Neural progenitor cell (in vitro differentiated cells): ENCODE data around the gene ZNF598. TPM values are rescaled to one million over a fixed set of nuclear protein-coding genes. Genes with fewer than 3 reads are reported as not detected.

Experiments
- DNase-seq: peaks from one replicate; pipeline ENCODE4 v3.0.0-alpha.2; 2016; ENCODE audit warnings: low spot score
- H2AFZ ChIP-seq: fragments of 200-600 bp; sonication (generic); replicated peaks from 2 replicates; pipeline ENCODE4 v1.6.1; 2016; ENCODE audit warnings: antibody characterized with exemption
- H3F3A ChIP-seq: fragments of 200-600 bp; sonication (generic); 2 replicates; pipeline ENCODE4 v1.6.1; 2016; ENCODE audit warnings: antibody characterized with exemption, low read depth
- H3K27ac ChIP-seq: fragments of 200-600 bp; sonication (generic); 2 replicates; pipeline ENCODE4 v1.5.1; 2016; ENCODE audit warnings: mild to moderate bottlenecking
- H3K27me3 ChIP-seq: fragments of 200-600 bp; sonication (generic); 2 replicates; pipeline ENCODE4 v1.6.1; 2016; ENCODE audit warnings: mild to moderate bottlenecking, moderate library complexity
- H3K36me3 ChIP-seq: fragments of 200-600 bp; sonication (generic); 2 replicates; pipeline ENCODE4 v1.5.1; 2016
- H3K4me1 ChIP-seq: fragments of 200-600 bp; sonication (generic); 2 replicates; pipeline ENCODE4 v1.6.1; 2016; ENCODE audit warnings: mixed run types
- H3K4me2 ChIP-seq: fragments of 200-600 bp; sonication (generic); 2 replicates; pipeline ENCODE4 v1.6.1; 2016
- H3K4me3 ChIP-seq: fragments of 200-600 bp; sonication (generic); 2 replicates; pipeline ENCODE4 v1.5.1; 2016
- H3K79me2 ChIP-seq: fragments of 200-600 bp; sonication (generic); 2 replicates; pipeline ENCODE4 v1.6.1; 2016; ENCODE audit warnings: low read depth
- H3K9ac ChIP-seq: fragments of 200-600 bp; sonication (generic); 2 replicates; pipeline ENCODE4 v1.6.1; 2016
- H3K9me3 ChIP-seq: fragments of 200-600 bp; sonication (generic); 2 replicates; pipeline ENCODE4 v1.5.1; 2016; ENCODE audit warnings: low read depth
- H4K20me1 ChIP-seq: fragments of 200-600 bp; sonication (generic); 2 replicates; pipeline ENCODE4 v1.6.1; 2016; ENCODE audit warnings: low read depth
- H3K27ac Mint-ChIP-seq: 3 replicates; pipeline ENCODE4 v1.8.0; 2021; ENCODE audit warnings: mixed read lengths
- H3K27me3 Mint-ChIP-seq: 2 replicates; pipeline ENCODE4 v1.8.0; 2022; ENCODE audit warnings: low read depth, mild to moderate bottlenecking, inconsistent platforms, moderate library complexity, mixed read lengths; ENCODE audit not compliant: insufficient read depth
- H3K36me3 Mint-ChIP-seq: 3 replicates; pipeline ENCODE4 v1.8.0; 2021; ENCODE audit warnings: mixed read lengths
- H3K4me1 Mint-ChIP-seq: 3 replicates; pipeline ENCODE4 v1.8.0; 2021; ENCODE audit warnings: mixed read lengths
- H3K4me3 Mint-ChIP-seq: 3 replicates; pipeline ENCODE4 v1.8.0; 2021; ENCODE audit warnings: mild to moderate bottlenecking, moderate library complexity, mixed read lengths
- H3K9me3 Mint-ChIP-seq: 3 replicates; pipeline ENCODE4 v1.8.0; 2020; ENCODE audit warnings: mixed read lengths
- CTCF ChIP-seq: fragments of 200-600 bp; sonication (generic); IDR thresholded peaks from 2 replicates; pipeline ENCODE4 v1.5.1; 2017; ENCODE audit warnings: antibody characterized with exemption, mild to moderate bottlenecking
- EZH2 ChIP-seq: fragments of 200-600 bp; sonication (generic); IDR thresholded peaks from 2 replicates; pipeline ENCODE4 v1.6.1; 2017; ENCODE audit warnings: antibody characterized with exemption, mild to moderate bottlenecking, moderate library complexity
- EZH2phosphoT487 ChIP-seq: fragments of 200-600 bp; sonication (generic); IDR thresholded peaks from 2 replicates; pipeline ENCODE4 v1.6.1; 2017; ENCODE audit warnings: antibody characterized with exemption
- total RNA-seq: library from RNA; depleted of rRNA; stranded (reverse); fragments of >200 nt; gene quantifications from 2 replicates; pipeline ENCODE4 v1.2.3, GENCODE V29; 2015; ENCODE audit warnings: low replicate concordance

Gene ZNF598
- total RNA-seq, 1 donor from 2014 or later = 12.7 TPM

GRCh38 chr16:1973461-1974156, 36.0 kb downstream of the ZNF598 start:
- H3K4me2 ChIP-seq = no peak overlapping the region
- peaks cover 27% of the 10 kb centered on the region for H4K20me1 ChIP-seq
- no peak overlapping the region for H3K27ac ChIP-seq
- no peak overlapping the region for H3K9ac ChIP-seq
- Mint-ChIP-seq H3K27me3 (peaks cover 4% of the 10 kb centered on the region), H3K27ac (no peak overlapping the region), H3K36me3 (peaks cover 3% of the 10 kb centered on the region), H3K4me3 (peak overlapping the region; percentile 95), H3K4me1 (peaks cover 18% of the 10 kb centered on the region), H3K9me3 (no peaks in the 10 kb centered on the region)
- no peak for DNase-seq
- peaks cover 9% of the 10 kb centered on the region for H3K27me3 ChIP-seq
- no peaks in the 10 kb centered on the region for H3K36me3 ChIP-seq
- peaks cover 4% of the 10 kb centered on the region for H3F3A ChIP-seq
- H3K9me3 ChIP-seq = no peaks in the 10 kb centered on the region
- no peak for TF ChIP-seq EZH2phosphoT487
- TF ChIP-seq EZH2 = no peak
- TF ChIP-seq CTCF = no peak
- H3K4me1 ChIP-seq = peaks cover 4% of the 10 kb centered on the region
- no peak overlapping the region for H3K4me3 ChIP-seq
- no peak overlapping the region for H2AFZ ChIP-seq
- H3K79me2 ChIP-seq = peaks cover 25% of the 10 kb centered on the region

DNA sequence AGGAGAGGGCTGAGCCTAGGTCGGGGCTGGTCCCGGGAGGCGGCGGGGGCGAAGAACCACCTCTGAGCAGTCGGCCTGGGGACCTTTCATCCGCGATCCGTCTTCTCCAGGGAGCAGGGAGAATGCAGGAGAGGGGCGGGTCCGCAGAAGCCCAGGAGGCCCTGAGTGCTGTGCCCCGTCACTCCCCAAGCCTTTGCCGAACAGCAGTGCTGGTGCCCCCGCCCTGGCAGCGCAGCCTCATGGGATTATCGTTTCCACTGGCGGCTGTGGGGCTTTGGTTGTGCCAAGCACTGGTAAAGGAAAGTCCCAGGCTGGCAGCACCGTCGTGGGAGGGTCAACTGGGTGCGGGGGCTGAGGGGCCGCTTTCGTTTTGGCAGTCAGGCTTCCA, 37.1 kb downstream of the ZNF598 start:
- Histone ChIP-seq H3K27me3 (no peaks in the 10 kb centered on the region), H3K4me1 (peaks cover 4% of the 10 kb centered on the region), H3K9me3 (no peaks in the 10 kb centered on the region), H3K4me3 (peak overlapping the region; percentile 91), H3K36me3 (no peaks in the 10 kb centered on the region), H3K27ac (no peak overlapping the region), H3F3A (peaks cover 4% of the 10 kb centered on the region), H3K4me2 (peak overlapping the region; percentile 86), H3K79me2 (peaks cover 25% of the 10 kb centered on the region), H3K9ac (peak overlapping the region; percentile 95), H2AFZ (no peak overlapping the region), H4K20me1 (peaks cover 17% of the 10 kb centered on the region)
- H3K4me3 Mint-ChIP-seq = peak overlapping the region; percentile 95
- peak; percentile 50 for DNase-seq
- H3K36me3 Mint-ChIP-seq = peaks cover 3% of the 10 kb centered on the region
- peaks cover 18% of the 10 kb centered on the region for H3K4me1 Mint-ChIP-seq
- no peaks in the 10 kb centered on the region for H3K9me3 Mint-ChIP-seq
- no peak overlapping the region for H3K27ac Mint-ChIP-seq
- H3K27me3 Mint-ChIP-seq = peaks cover 3% of the 10 kb centered on the region
- TF ChIP-seq EZH2 (no peak), EZH2phosphoT487 (no peak), CTCF (no peak)

DNA sequence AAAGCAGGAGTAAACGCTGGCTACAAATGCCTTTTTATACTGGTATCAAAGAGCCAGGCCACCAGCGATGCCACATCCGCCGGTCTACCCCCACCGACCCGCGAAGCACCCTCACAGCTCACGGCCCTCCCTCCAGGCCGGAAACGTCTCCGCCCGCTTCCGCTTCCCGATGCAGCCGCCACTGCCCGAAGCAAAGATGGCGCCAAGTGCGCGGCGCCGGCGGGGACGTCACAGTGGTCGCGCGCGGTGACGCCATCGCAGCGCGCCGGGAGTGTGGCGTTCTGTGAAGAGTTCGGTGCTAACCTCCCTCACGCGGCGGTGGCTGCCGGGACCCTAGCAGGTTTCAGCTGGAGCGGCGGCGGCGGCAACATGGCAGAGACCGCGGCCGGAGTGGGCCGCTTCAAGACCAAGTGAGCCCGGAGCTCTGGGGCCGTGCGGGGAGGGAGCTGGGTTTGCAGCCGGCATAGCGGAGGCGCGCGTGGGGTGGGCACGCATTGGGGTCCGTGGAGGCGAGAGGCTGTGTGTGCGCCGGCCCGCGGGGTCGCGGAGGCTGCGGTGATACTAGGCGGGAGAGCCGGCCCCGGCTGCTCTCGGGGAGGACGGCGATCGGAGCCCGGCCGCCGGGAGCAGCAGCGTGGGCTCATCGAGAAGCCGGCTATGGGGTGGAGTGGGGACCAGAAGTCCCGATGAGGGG, 37.7 kb downstream of the ZNF598 start, which contains the start of gene TBL3:
Gene TBL3, plus strand, starts transcription at position 258 of the 694 bp plus-strand sequence. Its CDS starts 112 bp downstream, at position 370.
- H3K4me1 Mint-ChIP-seq = peaks cover 18% of the 10 kb centered on the region
- Histone ChIP-seq H3K4me3 (peak within 1 kb of the TSS; percentile 91), H4K20me1 (peaks cover 15% of the 10 kb centered on the region), H3K9ac (peak within 1 kb of the TSS; percentile 95), H3K4me2 (peak within 1 kb of the TSS; percentile 86), H3K9me3 (no peaks in the 10 kb centered on the region), H3K79me2 (peaks cover 25% of the 10 kb centered on the region), H3K36me3 (no peaks in the 10 kb centered on the region), H2AFZ (peak within 1 kb of the TSS; percentile 38), H3K27me3 (no peaks in the 10 kb centered on the region), H3K27ac (peak within 1 kb of the TSS; percentile 24), H3F3A (peaks cover 4% of the 10 kb centered on the region), H3K4me1 (peaks cover 4% of the 10 kb centered on the region)
- peak within 1 kb of the TSS; percentile 95 for H3K4me3 Mint-ChIP-seq
- peak; percentile 19 for TF ChIP-seq EZH2phosphoT487
- TF ChIP-seq EZH2 = no peak
- TF ChIP-seq CTCF = no peak
- H3K27ac Mint-ChIP-seq = peak within 1 kb of the TSS; percentile 91
- peaks cover 3% of the 10 kb centered on the region for H3K36me3 Mint-ChIP-seq
- no peaks in the 10 kb centered on the region for H3K9me3 Mint-ChIP-seq
- peak; percentile 96 for DNase-seq
- peaks cover 2% of the 10 kb centered on the region for H3K27me3 Mint-ChIP-seq
